ENCODE results near the gene CASQ2.
"Not testable (repeated sequence)": the region's sequence is repeated elsewhere in the genome, so short reads cannot be mapped to it uniquely, and the experiment has no call there.

The CASQ2 gene

DNA sequence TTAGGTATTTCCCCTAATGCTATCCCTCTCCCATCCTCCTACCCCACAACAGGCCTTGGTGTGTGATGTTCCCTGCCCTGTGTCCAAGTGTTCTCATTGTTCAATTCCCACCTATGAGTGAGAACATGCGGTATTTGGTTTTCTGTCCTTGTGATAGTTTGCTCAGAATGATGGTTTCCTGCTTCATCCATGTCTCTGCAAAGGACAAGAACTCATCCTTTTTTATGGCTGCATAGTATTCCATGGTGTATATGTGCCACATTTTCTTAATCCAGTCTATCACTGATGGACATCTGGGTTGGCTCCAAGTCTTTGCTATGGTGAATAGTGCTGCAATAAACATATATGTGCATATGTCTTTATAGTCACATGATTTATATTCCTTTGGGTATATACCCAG lies 10.6 kb upstream of the CASQ2 start:
- not testable (repeated sequence) for DNase-seq

DNA sequence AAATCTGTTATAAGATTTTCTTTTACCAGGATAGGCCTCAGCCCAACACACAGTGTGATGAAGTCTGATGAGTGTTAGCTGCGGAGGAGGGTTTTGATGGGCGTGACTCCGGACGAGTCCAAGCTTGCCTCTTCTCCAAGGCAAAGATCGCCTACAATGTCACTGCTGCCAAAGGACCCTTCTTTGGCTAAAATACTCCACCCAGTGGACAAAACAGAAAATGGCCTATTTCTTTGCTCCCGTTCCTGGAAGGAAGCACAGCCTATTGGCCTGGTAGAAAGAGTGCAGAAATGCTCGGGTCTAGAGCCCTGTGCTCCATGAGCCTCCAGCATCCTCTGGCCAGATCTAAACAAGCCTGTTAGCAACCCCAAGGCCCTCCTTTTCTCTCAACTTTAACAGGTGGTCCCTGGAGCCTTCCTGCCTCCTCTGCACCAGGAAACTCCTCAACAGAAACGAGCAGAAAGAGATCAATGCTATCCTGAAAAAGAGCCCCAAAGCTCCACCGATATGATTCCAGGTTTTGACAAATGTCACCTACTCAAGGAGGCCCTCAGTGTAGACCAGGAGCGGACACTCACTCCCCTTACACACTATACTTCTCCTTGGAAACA lies 3.4 kb upstream of the CASQ2 start:
- peak; percentile 76 for DNase-seq

DNA sequence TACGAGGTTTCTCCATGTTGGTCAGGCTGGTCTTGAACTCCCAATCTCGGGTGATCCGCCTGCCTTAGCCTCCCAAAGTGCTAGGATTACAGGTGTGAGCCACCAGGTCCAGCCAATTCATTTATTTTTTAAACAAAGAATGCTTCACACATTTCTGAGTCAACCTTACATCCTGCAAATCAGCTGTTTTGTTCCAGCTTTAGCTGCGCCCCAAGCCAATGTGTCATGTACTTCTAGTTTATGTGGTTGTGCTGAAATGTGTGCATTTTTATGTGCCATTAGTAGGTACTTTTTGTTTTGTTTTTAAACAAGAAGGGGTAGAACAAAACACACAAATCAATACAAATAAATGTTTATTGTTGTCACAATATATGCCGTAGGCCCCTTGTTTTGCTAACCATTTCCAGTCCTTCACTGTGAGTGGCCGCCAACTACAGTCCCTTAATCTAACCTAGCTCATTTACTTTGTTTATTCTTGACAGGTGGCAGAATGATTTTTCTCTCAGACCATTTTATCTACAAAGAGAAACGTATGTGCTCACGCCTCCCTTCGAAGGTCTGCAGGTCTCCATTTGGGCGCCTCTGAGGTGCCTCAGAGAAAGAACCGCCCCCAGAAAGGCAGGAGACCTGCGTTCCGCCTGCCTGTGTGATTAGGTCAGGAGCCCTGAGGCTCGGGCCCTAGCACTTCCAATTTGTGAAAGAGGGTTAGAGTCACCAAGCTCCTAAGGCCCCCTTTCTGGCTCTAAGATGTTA lies 2.8 kb upstream of the CASQ2 start:
- no peak for DNase-seq

DNA sequence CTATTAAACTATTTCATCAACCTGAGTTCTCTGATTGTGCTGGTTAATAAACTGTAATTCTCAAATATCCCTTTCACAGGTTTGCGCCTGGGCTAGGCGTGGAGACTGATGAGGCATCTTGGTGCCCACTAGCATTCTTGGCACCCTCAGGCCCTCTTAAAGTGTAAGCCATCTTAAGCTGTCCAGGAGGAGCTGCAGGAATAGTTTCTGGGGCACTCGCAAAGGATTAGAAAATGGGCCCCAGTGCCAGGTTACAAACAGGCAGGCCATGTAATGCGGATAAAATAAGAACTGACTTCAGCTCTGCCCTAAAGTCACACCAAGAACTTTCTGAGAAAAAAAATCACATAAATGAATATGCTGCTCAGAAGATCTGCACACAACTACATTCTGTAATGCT lies 1.1 kb downstream of the CASQ2 start:
- no peak for DNase-seq

DNA sequence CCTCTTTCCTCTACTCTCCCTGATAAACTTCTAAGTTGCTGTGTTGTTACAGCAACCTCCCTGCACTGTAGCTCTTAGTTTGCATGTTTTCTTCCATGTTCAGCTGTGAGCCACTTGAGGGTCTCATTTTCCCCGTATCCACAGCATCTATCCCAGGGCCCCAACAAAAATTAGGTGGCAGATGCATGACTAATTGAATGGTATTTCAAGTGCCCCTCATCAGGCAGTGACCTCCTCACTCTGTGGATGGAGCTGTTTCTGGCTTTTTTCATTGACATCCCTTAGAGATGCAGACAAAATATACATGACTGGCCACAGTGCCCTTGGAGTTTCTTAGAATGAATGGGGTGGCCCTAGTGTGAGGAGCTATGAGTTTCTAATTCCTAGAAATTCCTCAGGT lies 3.4 kb downstream of the CASQ2 start:
- no peak for DNase-seq

DNA sequence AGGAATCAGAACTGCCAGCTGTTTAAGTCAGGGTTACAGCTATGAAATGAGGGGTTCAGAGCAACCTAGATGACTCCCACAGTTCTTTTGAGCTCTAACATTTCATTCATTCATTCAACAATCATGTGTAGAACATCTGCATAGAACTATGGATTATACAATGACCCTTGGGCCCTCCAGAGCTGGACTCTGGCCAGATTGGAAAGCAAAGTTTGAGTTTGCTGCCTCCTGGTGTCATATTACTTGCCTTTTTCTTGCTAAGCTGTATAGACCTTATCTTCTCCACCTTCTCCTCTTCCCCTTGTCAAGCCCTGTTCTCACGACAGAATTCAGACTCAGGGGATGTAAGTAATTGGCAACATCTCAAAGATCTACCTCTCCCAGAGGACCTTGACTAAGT lies 4.0 kb downstream of the CASQ2 start:
- no peak for DNase-seq

DNA sequence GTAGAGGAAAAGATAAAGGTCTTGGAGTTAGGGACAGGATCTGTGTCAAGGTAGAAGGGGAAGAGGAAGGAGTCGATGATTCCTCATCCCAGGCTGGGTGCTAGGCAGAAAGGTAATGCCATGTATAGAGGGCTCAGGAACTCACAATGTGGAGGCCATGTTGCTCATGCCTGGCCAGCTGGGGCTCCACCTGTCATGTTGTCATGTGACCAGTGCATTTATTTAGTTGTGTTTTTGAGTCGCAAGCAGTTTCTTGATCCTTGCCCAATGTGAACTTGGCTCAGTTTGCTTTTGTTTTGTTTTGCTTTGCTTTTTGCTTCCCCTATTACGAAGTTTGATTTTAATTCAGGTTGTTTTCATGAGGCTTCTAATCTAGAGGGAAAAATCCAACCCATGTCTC lies 5.7 kb downstream of the CASQ2 start:
- no peak for DNase-seq

DNA sequence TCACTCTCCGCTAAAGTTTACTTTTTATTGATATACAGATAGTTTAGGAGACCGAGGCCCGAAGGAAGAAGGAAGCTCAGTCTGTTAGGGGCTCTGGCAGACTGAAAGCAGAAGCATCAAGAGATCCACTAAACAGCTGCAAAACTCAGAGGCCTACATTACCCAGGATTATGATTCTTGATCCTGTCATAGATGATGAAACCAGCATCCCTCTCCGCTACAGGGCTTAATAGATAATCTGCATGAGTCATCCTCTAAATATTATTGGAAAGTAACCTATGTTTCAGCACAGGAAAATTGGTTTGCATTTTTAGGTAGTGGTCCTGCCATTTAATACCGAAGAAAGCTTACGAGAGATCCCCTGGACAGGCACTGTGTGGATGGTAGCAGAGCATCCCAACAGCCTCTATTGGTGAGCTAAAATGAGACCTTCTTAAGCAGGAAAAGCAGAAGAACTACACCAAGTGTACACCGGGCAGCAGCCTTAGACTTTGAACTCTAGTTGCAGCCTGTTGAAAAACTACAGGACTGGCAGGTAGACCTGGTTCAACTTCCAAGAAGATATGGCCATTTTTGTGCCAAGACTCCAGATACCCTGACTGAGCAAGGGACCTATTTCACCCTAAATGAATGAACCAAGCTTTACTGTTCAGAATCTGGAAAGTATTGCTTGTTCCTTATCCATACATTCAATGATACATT lies 6.8 kb downstream of the CASQ2 start:
- DNase-seq, result no peak

DNA sequence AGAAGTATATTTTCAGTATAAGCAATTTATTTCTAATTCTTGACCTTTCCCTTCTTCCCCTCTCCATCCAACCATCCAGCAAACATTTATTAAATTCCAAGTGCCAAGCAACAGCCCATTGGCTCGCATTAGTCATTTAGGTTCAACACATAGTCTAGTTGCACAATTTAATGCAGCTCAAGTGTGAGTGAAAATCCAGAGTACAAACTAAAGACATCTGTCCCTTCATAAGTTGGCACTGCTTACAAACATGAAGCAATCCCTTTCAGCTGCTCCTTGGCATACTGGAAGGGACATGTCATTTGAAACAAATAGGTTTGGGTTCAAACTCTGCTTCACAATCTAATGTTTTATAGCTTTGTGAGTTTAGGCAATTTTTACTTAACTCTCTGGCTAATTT lies 10.7 kb downstream of the CASQ2 start:
- DNase-seq, result no peak

DNA sequence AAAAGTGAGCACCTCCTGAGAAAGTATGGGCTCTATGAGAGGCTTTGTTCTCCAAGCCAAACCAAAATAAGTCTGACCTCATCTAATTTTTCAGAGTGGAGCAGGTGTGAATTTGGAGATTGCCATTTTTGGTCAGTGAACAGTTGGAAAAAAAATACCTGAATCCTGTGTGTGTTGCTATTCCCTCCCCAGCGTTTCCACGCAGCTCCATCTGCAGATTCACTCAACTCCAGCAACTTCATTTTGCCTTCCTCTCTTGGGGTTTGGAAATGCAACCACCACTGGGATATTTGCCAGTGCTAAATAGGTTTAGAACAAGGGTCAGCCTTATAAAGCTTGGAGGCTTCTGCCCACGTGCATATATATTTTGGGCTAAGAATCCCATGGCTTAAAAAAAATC lies 11.2 kb downstream of the CASQ2 start:
- DNase-seq, result peak; percentile 48

DNA sequence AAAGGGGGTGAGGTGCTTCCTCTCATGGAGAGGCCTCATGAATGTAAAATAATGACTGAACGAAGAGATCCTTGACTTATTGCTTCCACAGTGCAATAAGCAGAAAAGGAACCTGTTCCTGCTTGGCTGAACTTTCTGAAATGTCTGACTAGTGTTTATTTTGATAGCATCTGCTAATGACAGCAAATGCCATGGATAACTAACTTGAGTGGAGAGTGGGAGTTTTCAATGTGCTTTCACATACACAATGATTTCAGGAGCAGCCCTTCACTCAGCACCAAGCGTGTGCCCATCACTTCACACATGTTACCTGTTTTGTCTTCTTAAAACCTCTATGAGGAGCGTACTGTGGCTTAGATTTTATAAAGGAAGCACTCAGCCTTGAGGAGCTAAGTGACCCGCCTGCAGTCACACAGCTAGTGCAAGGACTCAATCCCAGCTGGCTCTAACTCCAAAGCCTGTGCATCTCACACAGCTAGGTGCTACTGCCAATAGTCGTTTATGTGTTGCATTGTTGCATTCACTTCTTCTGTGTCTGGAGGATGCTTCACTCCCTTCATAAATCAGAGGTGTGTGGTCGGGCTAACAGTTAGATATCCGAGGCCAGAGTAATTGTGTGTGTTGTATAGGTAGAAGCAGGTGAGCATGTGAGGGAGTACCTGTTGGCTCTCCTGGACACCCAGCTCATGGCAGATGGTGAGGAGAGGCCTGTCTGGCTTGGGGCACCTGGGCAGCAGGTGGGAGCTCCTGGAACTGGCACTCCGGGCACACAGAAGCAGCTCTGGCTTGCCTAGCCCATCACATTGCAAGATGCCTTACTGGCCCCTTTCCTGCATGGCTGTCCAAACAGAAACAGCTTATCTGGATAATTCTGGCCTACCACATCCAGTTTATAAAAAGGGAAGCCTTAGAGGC lies 12.8 kb downstream of the CASQ2 start:
- DNase-seq, result no peak

DNA sequence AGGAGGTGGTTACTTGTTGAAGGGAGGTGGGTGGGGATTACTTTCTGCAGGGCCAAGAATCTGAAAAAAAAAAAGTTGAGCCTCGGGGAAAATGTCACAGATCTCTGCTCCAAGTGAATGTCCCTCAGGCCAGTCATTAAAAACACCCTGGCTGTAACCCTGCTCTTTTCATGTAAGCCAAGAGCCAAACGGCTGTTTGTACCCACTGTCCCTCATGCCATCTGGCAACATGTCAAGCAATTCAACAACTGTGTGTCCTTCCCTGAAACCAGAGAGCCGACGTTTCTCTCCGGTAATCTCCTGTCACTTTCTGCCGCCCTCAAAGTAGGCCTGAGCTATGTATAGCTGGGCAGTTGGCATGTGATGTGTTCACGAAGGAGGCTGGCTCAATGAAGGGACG lies 14.7 kb downstream of the CASQ2 start:
- DNase-seq, result peak; percentile 52

DNA sequence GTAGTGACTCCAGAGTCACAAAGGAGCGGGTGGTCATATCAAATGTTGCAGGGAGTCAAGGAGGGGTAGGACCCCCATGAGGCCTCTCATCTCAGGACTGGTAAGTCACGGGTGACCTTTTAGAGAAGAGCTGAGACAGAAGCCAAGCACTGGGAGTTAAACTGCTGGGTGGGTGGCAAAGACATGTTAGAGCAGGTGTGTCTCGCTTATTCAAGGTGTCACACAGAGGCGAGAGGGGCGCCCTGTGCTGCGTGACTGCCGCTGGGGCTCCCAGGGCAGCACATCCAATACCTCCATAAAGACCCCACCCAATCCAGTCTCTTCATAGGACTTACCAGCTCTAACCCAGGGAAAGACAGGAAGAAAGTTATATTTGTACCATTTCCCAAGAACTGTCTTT lies 15.2 kb downstream of the CASQ2 start:
- no peak for DNase-seq

DNA sequence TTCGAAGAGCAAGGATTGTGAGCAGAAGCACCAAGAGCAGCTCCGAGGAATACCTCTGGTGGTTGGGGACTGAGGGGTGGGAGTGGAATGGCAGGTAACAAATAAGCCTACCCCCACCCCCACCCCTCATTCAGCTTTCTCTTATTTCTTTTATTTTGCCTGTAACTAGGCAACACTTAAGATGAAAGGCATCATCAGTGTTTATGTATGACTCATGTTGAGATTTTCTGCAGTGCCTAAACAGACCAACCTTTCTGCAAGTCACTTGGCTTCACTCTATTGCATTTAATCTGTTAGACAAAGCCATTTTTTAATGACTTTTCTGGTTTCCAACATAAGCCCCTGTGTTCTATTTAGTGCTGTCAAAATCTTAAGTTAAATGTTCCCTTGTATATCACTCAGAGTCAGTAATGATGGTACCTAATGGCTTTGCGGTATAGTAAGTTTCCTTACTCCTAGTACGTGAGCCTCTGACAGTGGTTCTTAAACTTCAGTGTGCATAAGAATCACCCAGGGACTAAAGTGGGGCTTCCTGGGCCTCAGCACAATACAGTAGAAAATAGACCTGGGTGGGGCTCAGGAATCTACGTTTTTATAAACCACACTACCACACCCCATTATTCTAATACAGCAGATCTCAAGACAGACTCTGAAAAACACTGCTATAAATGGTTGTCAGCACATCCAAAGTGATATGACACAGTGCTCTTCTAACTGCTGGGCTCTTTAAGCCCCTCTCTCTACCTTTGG lies 19.9 kb downstream of the CASQ2 start:
- no peak for DNase-seq

DNA sequence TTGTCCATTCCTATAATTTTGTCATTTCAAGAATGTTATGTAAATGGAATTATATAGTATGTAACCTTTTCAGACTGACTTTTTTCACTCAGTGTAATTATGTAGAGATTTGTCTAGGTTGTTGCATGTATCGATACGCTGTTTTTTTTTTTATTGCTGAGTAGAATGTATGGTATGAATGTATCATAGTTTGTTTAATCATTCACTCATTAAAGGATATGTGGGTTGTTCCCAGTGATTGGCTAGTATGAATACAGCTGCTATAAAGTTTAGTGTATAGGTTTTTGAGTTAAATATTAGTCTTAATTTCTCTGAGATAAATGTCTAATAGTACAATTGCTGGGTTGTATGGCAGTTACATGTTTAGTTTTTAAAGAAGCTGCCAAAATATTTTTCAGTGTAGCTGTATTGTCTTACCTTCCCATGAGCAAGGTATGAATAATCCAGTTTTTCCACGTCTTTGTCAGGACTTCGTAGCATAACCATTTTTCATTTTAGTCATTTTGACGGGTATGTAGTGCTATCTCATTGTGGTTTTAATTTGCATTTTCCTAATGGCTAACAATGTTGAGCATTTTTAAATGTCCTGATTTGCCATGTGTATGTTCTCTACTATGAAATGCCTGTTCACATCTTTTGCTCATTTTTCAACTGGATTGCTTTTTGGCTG lies 22.4 kb downstream of the CASQ2 start:
- no peak for DNase-seq

DNA sequence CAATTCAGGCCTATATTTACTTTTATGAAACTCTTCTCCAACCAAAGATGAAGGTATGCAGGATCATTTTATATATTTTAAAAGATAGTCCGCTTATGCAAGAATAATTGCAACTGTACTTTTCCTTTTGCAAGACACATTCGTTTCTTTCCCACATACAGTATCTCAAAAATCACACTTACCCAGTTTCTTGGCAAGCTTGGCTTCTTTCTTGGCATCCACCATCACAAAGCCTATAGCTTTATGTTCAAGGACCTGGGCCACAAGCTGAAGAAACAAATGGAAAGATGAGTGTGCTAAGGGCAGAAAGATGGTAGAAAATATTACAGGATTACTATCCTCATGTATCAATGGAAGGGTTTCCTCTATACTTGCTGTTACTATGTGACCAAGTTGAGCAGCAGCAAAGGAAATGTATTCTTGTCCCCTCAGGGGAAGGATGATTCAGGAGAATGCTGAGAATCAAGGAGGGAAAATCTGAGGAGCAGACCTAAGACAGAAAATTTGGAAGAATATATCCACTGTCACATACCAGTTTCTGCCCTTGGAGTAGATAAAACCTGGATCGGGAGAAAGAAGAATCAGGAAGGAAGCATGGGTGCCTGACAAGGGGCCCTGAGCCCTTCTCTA lies 23.8 kb downstream of the CASQ2 start:
- no peak for DNase-seq

DNA sequence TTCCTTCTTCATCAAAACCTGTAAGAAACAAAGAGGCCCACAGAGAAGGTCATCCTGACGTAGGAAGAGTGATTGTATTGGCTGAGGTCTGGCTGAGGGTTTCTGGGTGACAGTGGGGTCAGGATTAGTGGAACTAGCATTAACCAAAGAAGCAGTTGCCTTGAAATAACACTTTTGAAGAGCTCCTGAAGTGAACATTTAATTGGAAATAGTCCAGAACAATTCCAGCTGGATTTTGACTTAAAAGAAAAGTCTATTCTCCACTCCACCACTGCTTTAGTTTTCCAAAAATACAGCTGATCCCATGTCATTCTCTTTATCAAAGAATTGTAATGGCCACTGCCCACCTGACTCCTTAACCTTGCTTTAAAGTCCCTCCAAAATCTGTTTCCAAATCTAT lies 27.7 kb downstream of the CASQ2 start:
- DNase-seq, result no peak

DNA sequence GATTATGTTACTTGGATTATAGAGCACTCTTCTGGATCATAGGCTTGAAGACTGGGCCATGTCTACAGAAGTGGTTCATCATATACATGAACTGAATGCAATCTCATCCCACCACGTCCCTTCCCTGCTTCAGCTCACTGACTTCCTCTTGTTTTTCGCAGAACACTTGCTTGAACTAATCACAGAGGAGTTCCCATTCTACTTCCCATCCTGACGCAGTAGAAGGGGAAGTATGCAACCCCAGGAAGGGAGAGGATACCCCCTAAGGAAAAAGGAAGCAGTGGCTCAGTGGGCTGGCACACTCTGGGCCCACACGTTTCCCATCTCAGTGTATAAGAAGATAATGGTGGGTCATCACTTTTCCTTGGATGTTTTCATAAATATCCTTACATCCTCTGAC lies 36.2 kb downstream of the CASQ2 start:
- no peak for DNase-seq

DNA sequence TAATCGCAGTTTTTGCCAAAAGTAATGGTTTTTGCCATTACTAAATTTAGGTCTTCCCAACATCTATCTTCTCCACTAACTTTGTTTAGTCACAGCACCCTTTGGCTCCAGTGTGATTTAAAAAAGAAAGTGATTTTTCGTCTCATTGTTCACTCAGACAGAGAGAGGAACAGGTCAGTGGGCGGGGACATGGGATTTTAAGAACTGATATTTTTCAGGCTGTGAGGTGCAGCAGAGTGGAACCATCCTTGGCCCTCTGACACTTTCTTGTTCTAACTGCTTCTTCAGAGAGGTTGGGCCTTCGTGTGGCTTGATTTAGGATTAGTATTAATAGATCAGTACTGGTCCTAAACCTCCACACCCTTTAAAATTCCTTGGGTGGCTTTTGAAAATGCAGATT lies 38.8 kb downstream of the CASQ2 start:
- DNase-seq, result no peak

DNA sequence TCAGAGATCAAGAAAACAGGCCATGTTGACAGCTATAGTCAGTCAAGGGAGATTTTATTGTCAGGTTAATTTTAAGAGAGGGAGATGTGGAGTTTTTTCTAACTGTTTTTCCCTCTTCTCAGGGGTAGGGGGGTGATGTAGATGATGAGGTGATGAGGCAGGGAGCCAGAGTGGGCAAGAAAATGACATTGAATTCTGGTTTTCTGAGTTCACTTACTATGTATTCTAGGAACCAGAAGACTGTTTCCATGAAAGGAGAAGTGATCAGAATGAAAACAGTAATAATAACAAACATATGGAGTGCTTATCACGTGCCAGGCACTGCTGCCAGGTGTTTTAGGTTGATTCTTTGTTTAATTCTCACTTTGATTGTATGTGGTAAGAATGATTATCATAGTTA lies 40.2 kb downstream of the CASQ2 start:
- peak; percentile 51 for DNase-seq

DNA sequence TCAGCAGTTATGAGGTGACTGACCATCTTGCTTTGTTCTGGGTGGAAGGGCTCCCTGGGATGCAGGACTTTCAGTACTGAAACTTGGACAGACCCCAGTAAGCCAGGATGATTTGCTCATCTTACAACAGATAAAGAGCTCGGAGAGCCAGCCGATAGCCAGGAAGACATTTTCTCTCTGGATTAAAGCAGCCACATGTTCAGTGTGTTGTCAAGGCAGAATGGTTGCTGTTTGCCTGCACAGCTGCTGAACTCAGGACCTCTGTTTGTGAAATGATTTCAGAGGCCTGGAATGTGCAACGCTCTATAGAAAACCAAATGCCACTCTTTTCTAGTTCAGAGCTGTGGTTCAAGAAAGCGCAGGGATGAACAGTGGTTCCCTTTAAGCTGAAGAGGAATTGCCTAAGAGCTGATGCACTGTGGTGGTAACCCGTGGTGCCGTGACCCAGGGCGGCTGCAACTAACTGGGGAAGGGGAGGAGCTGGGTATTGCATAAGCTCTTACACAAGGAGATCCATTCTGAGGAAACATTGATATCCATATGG lies 40.7 kb downstream of the CASQ2 start:
- DNase-seq, result peak; percentile 68

Measured in left hindlimb (tissue), 1 donor.